ENCODE measurements around the gene RC3H1. TPM values are rescaled to one million over a fixed set of nuclear protein-coding genes. Genes with fewer than 3 reads are reported as not detected.
"Not testable (repeated sequence)": the region's sequence is repeated elsewhere in the genome, so short reads cannot be mapped to it uniquely, and the experiment has no call there.

RC3H1 gene
- total and polyA plus RNA-seq, 4 donors, result 2.0 to 20.7 (median 9.7) TPM

GRCh38 chr1:173970252-173970651 lies 51.9 kb downstream of the RC3H1 start:
- H3K36me3 ChIP-seq (ENCODE audit: control insufficient read depth in 4 of 4, insufficient read depth in 3 of 4, low read depth in 1 of 4, low read length in 3 of 4), result peaks cover 0 to 47% (median 34%) of the 10 kb centered on the region in 4 donors
- WGBS, result 92% methylated on average over 3 of the region's 3 CpGs
- H3K9me3 ChIP-seq (ENCODE audit: control insufficient read depth in 4 of 4, low read length in 3 of 4), result no peaks in the 10 kb centered on the region
- H3K27me3 ChIP-seq (ENCODE audit: control insufficient read depth in 4 of 4, insufficient read depth in 4 of 4, low read length in 3 of 4), result no peaks in the 10 kb centered on the region
- DNase-seq (ENCODE audit: low spot score), result no peak
- no peak overlapping the region for H3K27ac ChIP-seq (ENCODE audit: low read depth in 1 of 2, low read length in 2 of 2)
- no peak for TF ChIP-seq GABPA (IDR thresholded peaks at IDR 0.05 in 1 of 2, conservative IDR thresholded peaks at IDR 0.05 in 1 of 2)
- TF ChIP-seq EGR1 (IDR thresholded peaks at IDR 0.05; ENCODE audit: low read depth in 2 of 2), result no peak
- TF ChIP-seq HNF4A (conservative IDR thresholded peaks at IDR 0.05), result no peak
- no peak overlapping the region for H3K4me3 ChIP-seq (ENCODE audit: low read depth in 1 of 3, low read length in 3 of 3)
- H3K4me1 ChIP-seq (ENCODE audit: control insufficient read depth in 4 of 4, insufficient read depth in 4 of 4, low read length in 3 of 4), result peaks cover 0 to 3% (median 0%) of the 10 kb centered on the region in 4 donors
- no peak overlapping the region for H3K9ac ChIP-seq (ENCODE audit: low read depth in 1 of 2, low read length in 2 of 2)

DNA sequence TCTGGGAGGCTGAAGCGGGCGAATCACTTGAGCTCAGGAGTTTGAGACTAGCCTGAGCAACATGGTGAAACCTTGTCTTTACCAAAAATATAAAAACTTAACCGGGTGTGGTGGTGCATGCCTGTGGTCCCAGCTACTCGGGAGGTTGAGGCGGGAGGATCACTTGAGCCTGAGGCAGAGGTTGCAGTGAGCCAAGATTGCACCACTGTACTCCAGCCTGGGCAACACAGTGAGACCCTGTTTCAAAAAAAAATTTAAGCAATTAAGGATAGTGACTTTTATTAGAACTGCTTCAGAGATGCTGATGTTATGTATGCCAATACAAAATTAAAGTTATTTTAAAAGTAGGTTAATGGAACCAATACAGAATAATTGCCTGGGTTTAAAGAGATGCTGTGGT lies 56.3 kb downstream of the RC3H1 start:
- not testable (repeated sequence) for H3K9me3 ChIP-seq (ENCODE audit: control insufficient read depth in 4 of 4, low read length in 3 of 4); H3K9ac ChIP-seq (ENCODE audit: low read depth in 1 of 2, low read length in 2 of 2); H3K4me1 ChIP-seq (ENCODE audit: control insufficient read depth in 4 of 4, insufficient read depth in 4 of 4, low read length in 3 of 4); DNase-seq (ENCODE audit: low spot score); H3K27me3 ChIP-seq (ENCODE audit: control insufficient read depth in 4 of 4, insufficient read depth in 4 of 4, low read length in 3 of 4); H3K27ac ChIP-seq (ENCODE audit: low read depth in 1 of 2, low read length in 2 of 2); H3K4me3 ChIP-seq (ENCODE audit: low read depth in 1 of 3, low read length in 3 of 3)
- H3K36me3 ChIP-seq (ENCODE audit: control insufficient read depth in 4 of 4, insufficient read depth in 3 of 4, low read depth in 1 of 4, low read length in 3 of 4), result peaks cover 7 to 63% (median 46%) of the 10 kb centered on the region in 4 donors
- 97% methylated on average over 5 of the region's 5 CpGs for whole genome bisulfite sequencing

GRCh38 chr1:173963477-173963876 lies 58.7 kb downstream of the RC3H1 start:
- no peak for TF ChIP-seq FOXA2 (IDR thresholded peaks at IDR 0.05)
- no peak for TF ChIP-seq FOXA1 (IDR thresholded peaks at IDR 0.05)
- no peak for TF ChIP-seq YY1 (IDR thresholded peaks at IDR 0.05)
- no peak for TF ChIP-seq RXRA (IDR thresholded peaks at IDR 0.05)
- TF ChIP-seq JUND (IDR thresholded peaks at IDR 0.05), result no peak
- no peak for TF ChIP-seq EGR1 (IDR thresholded peaks at IDR 0.05; ENCODE audit: low read depth in 2 of 2)
- no peak for TF ChIP-seq HNF4G (IDR thresholded peaks at IDR 0.05)
- no peak for TF ChIP-seq GABPA (IDR thresholded peaks at IDR 0.05 in 1 of 2, conservative IDR thresholded peaks at IDR 0.05 in 1 of 2)
- TF ChIP-seq RAD21 (IDR thresholded peaks at IDR 0.05), result no peak
- TF ChIP-seq, protein P1, sequence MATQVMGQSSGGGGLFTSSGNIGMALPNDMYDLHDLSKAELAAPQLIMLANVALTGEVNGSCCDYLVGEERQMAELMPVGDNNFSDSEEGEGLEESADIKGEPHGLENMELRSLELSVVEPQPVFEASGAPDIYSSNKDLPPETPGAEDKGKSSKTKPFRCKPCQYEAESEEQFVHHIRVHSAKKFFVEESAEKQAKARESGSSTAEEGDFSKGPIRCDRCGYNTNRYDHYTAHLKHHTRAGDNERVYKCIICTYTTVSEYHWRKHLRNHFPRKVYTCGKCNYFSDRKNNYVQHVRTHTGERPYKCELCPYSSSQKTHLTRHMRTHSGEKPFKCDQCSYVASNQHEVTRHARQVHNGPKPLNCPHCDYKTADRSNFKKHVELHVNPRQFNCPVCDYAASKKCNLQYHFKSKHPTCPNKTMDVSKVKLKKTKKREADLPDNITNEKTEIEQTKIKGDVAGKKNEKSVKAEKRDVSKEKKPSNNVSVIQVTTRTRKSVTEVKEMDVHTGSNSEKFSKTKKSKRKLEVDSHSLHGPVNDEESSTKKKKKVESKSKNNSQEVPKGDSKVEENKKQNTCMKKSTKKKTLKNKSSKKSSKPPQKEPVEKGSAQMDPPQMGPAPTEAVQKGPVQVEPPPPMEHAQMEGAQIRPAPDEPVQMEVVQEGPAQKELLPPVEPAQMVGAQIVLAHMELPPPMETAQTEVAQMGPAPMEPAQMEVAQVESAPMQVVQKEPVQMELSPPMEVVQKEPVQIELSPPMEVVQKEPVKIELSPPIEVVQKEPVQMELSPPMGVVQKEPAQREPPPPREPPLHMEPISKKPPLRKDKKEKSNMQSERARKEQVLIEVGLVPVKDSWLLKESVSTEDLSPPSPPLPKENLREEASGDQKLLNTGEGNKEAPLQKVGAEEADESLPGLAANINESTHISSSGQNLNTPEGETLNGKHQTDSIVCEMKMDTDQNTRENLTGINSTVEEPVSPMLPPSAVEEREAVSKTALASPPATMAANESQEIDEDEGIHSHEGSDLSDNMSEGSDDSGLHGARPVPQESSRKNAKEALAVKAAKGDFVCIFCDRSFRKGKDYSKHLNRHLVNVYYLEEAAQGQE (IDR thresholded peaks at IDR 0.05), result no peak
- no peak for TF ChIP-seq TAF1 (conservative IDR thresholded peaks at IDR 0.05)
- Histone ChIP-seq H3K4me1 (ENCODE audit: control insufficient read depth in 4 of 4, insufficient read depth in 4 of 4, low read length in 3 of 4) (no peaks in the 10 kb centered on the region), H3K36me3 (ENCODE audit: control insufficient read depth in 4 of 4, insufficient read depth in 3 of 4, low read depth in 1 of 4, low read length in 3 of 4) (peaks cover 7 to 58% (median 46%) of the 10 kb centered on the region in 4 donors), H3K4me3 (ENCODE audit: low read depth in 1 of 3, low read length in 3 of 3) (no peak overlapping the region), H3K27ac (ENCODE audit: low read depth in 1 of 2, low read length in 2 of 2) (no peak overlapping the region), H3K27me3 (ENCODE audit: control insufficient read depth in 4 of 4, insufficient read depth in 4 of 4, low read length in 3 of 4) (no peaks in the 10 kb centered on the region), H3K9me3 (ENCODE audit: control insufficient read depth in 4 of 4, low read length in 3 of 4) (no peaks in the 10 kb centered on the region), H3K9ac (ENCODE audit: low read depth in 1 of 2, low read length in 2 of 2) (no peak overlapping the region)
- DNase-seq (ENCODE audit: low spot score), result no peak
- WGBS, result 98% methylated on average over 1 of the region's 1 CpG

All from liver (tissue), 9 donors.